ENCODE results near the gene STK33. TPM values are rescaled to one million over a fixed set of nuclear protein-coding genes. Genes with fewer than 3 reads are reported as not detected.

STK33 gene
- 4.3 and 5.3 TPM in 2 replicates for total RNA-seq

GRCh38 chr11:8593935-8594909, at the start of gene STK33:
Gene STK33, minus strand, starts transcription at chr11:8594228. Its CDS starts 119,323 bp downstream, at chr11:8474905.

Other genes with a start within 250 kb of the STK33 start
- 7.4 and 8.3 TPM in 2 replicates for gene TRIM66, start 88.4 kb upstream of the STK33 start, total RNA-seq
- gene RPL27A, start 88.6 kb upstream of the STK33 start, total RNA-seq, result 338 and 763 TPM in 2 replicates

Measured in smooth muscle cell of the umbilical artery (primary cell).